Mammary epithelial cell (primary cell): ENCODE data around the gene KCND2.

Experiments
- CTCF ChIP-seq, 2 donors: IDR thresholded peaks in 1 of 2; conservative IDR thresholded peaks in 1 of 2; 2 replicates each; pipeline ENCODE4 v1.5.1; 2011 to 2012; ENCODE audit warnings: inconsistent platforms in 2 of 2, low read length in 2 of 2, mild to moderate bottlenecking in 2 of 2, control low read depth in 1 of 2, low read depth in 1 of 2; ENCODE audit not compliant: insufficient read depth in 1 of 2; ENCODE audit errors: extremely low read depth in 1 of 2
- EZH2 ChIP-seq: IDR thresholded peaks from 2 replicates; pipeline ENCODE4 v1.6.1; 2012; ENCODE audit warnings: low read length, inconsistent platforms, borderline replicate concordance

GRCh38 chr7:120628251-120628650 is 355.3 kb downstream of the KCND2 start:
- TF ChIP-seq CTCF (conservative IDR thresholded peaks at IDR 0.05 in 1 of 2, IDR thresholded peaks at IDR 0.05 in 1 of 2; ENCODE audit: extremely low read depth in 1 of 2, insufficient read depth in 1 of 2, low read depth in 1 of 2, low read length in 2 of 2): no peak
- TF ChIP-seq EZH2: no peak
